Upper lobe of left lung (tissue), 6 donors: ENCODE data around the gene TENM4. TPM values are rescaled to one million over a fixed set of nuclear protein-coding genes. Genes with fewer than 3 reads are reported as not detected.

Source experiments
- ATAC-seq, 2 donors: fragments of 200-7000 bp; cut with Tn5 transposase; one replicate each; pipeline ENCODE4 v1.9.1; 2022; ENCODE audit warnings: mild to moderate bottlenecking in 2 of 2, moderate library complexity in 2 of 2; ENCODE audit not compliant: low FRiP score in 2 of 2
- DNase-seq, 2 donors: peaks; one replicate each; pipeline ENCODE4 v3.0.0-alpha.2; 2019 to 2020
- H3K27ac ChIP-seq, 4 donors: fragments of 200-600 bp; sonication (generic); one replicate each; pipeline ENCODE4 v1.5.1; 2016 to 2019
- H3K27me3 ChIP-seq, 4 donors: fragments of 200-600 bp; sonication (generic); one replicate each; pipeline ENCODE4 v1.5.1; 2017 to 2019
- H3K36me3 ChIP-seq, 4 donors: fragments of 200-600 bp; sonication (generic); one replicate each; pipeline ENCODE4 v1.5.1; 2016 to 2019
- H3K4me1 ChIP-seq, 4 donors: fragments of 200-600 bp; sonication (generic); one replicate each; pipeline ENCODE4 v1.5.1; 2018 to 2019
- H3K4me3 ChIP-seq, 4 donors: fragments of 200-600 bp; sonication (generic); one replicate each; pipeline ENCODE4 v1.5.1; 2017 to 2019; ENCODE audit warnings: mild to moderate bottlenecking in 2 of 4, moderate library complexity in 1 of 4
- H3K9me3 ChIP-seq, 4 donors: fragments of 200-600 bp; sonication (generic); one replicate each; pipeline ENCODE4 v1.5.1; 2018 to 2019
- CTCF ChIP-seq, 6 experiments: fragments of 450-650 bp in 4 of 6; fragments of 200-600 bp in 2 of 6; sonication (generic) in 2 of 6; IDR thresholded peaks; one replicate each; pipeline ENCODE4 v1.5.1; 2016 to 2019; ENCODE audit warnings: antibody characterized with exemption in 6 of 6
- EP300 ChIP-seq, 4 donors: sonication (generic); formaldehyde crosslinking; IDR thresholded peaks; one replicate each; pipeline ENCODE4 v1.5.1; 2017; ENCODE audit warnings: antibody characterized with exemption in 4 of 4, control low read depth in 2 of 4
- POLR2A ChIP-seq, 4 donors: fragments of 450-650 bp; IDR thresholded peaks; one replicate each; pipeline ENCODE4 v1.5.1; 2016 to 2017; ENCODE audit warnings: antibody characterized with exemption in 4 of 4, mild to moderate bottlenecking in 2 of 4
- POLR2AphosphoS5 ChIP-seq, 2 donors: sonication (generic); formaldehyde crosslinking; IDR thresholded peaks; one replicate each; pipeline ENCODE4 v1.5.1; 2017; ENCODE audit warnings: antibody characterized with exemption in 2 of 2
- WGBS, 2 donors: methylation state at CpG; one replicate each; pipeline ENCODE4 v1.1.5; 2017 to 2018; 5-methylcytosine and 5-hydroxymethylcytosine counted together
- total RNA-seq, 6 donors: library from RNA; depleted of rRNA in 4 of 6; stranded (reverse); fragments of >200 nt in 4 of 6; gene quantifications; one replicate each; pipeline versions ENCODE4 v1.1.0 to v1.2.1, GENCODE V29; 2016 to 2021
- donor health status: DM: no; HTN: no; CAD: no; lungs with moderate emphysema.
- donor health status: DM: no; HTN: yes; CAD: no; lungs with severe emphysema.

TENM4 gene
- total RNA-seq, 6 donors from 2014 or later = 0.11 to 20.0 (median 3.7) TPM

- Histone ChIP-seq H3K36me3 (no peaks in the 10 kb centered on the region), H3K4me1 (no peaks in the 10 kb centered on the region), H3K27ac (no peak overlapping the region), H3K27me3 (no peaks in the 10 kb centered on the region), H3K9me3 (no peaks in the 10 kb centered on the region), H3K4me3 (no peak overlapping the region)
- no peak for ATAC-seq
- 78 to 100% methylated on average over 1 of the region's 1 CpG for WGBS, 2 donors
- TF ChIP-seq EP300 (IDR thresholded peaks at IDR 0.05) (no peak), POLR2AphosphoS5 (IDR thresholded peaks at IDR 0.05) (no peak), POLR2A (IDR thresholded peaks at IDR 0.05) (no peak), CTCF (IDR thresholded peaks at IDR 0.05) (no peak)
- DNase-seq = no peak
Measured at GRCh38 chr11:79403839-79404238, 37.0 kb downstream of the TENM4 start.

- WGBS, 2 donors = 82% methylated on average over 3 of the region's 3 CpGs
- no peak for DNase-seq
- no peaks in the 10 kb centered on the region for H3K27me3 ChIP-seq
- no peaks in the 10 kb centered on the region for H3K4me1 ChIP-seq
- H3K27ac ChIP-seq = no peak overlapping the region
- H3K36me3 ChIP-seq = no peaks in the 10 kb centered on the region
- TF ChIP-seq POLR2AphosphoS5 (IDR thresholded peaks at IDR 0.05) (no peak), EP300 (IDR thresholded peaks at IDR 0.05) (no peak), CTCF (IDR thresholded peaks at IDR 0.05) (no peak), POLR2A (IDR thresholded peaks at IDR 0.05) (no peak)
- H3K4me3 ChIP-seq = no peak overlapping the region
- no peak for ATAC-seq
- no peaks in the 10 kb centered on the region for H3K9me3 ChIP-seq
Measured at GRCh38 chr11:79402912-79403311, 37.9 kb downstream of the TENM4 start.

DNA sequence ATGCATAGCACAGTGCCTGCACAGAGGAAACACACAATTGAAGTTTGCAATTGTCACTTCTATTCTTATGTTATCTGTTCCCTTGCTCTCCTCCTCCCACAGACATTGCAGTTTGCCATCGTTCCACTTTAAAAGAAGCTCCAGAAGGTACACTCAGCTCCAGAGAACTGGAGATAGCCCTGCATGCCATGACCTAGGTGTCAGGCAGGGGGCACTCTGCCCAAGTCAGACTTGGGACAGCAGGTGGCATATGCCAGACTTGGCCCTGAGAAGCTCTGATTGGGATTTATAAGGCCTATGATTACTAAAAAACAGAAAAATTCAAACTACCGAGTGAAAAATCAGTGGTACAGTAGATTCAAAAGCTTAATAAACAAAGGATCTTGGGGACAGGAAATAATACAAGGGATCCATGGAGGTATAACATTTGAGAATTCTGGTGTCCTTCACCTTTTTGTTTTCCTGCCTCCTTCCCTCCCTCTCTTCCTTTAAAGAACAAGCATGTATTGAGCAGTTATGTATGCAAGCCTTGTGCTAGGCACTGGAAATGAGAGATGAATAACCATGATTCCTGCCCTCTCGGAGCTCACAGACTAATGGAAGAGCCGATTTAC, 40.0 kb downstream of the TENM4 start:
- no peaks in the 10 kb centered on the region for H3K27me3 ChIP-seq
- H3K9me3 ChIP-seq = no peaks in the 10 kb centered on the region
- H3K36me3 ChIP-seq = no peaks in the 10 kb centered on the region
- DNase-seq = no peak
- ATAC-seq = peak in 1 of 2 donors; percentile 69
- WGBS, 2 donors = 70 to 80% methylated on average over 4 of the region's 4 CpGs
- no peak overlapping the region for H3K27ac ChIP-seq
- no peak overlapping the region for H3K4me3 ChIP-seq
- TF ChIP-seq CTCF (IDR thresholded peaks at IDR 0.05) (peak in 5 of 6 experiments; percentile 22 to 59 (median 33)), POLR2A (IDR thresholded peaks at IDR 0.05) (no peak)
- no peaks in the 10 kb centered on the region for H3K4me1 ChIP-seq

DNA sequence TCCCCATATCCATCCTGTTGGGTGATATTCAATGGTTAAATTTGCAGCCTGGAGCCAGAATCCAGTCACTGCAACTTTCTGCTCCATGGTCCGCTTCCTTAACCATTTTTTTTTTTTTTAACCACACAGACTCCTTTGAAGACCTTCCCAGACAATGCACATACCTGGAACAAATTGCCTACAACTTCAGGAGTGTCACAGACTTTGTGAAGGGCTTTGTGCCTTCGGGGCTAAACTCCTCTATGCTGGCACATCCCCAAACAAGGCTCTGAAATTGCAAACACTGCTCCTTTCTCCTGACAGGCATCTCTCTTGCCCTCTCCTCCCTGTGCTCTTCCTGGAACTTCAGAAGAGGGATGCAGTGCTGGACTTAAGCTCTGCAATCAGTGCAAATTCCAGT, 40.6 kb downstream of the TENM4 start:
- DNase-seq = no peak
- Histone ChIP-seq H3K27me3 (no peaks in the 10 kb centered on the region), H3K9me3 (no peaks in the 10 kb centered on the region), H3K36me3 (no peaks in the 10 kb centered on the region), H3K4me1 (no peaks in the 10 kb centered on the region), H3K27ac (no peak overlapping the region), H3K4me3 (no peak overlapping the region)
- TF ChIP-seq CTCF (IDR thresholded peaks at IDR 0.05) (no peak), POLR2AphosphoS5 (IDR thresholded peaks at IDR 0.05) (no peak), EP300 (IDR thresholded peaks at IDR 0.05) (no peak), POLR2A (IDR thresholded peaks at IDR 0.05) (no peak)
- ATAC-seq = no peak
- 46 to 51% methylated on average over 2 of the region's 2 CpGs for WGBS, 2 donors

- H3K9me3 ChIP-seq = no peaks in the 10 kb centered on the region
- DNase-seq = no peak
- no peaks in the 10 kb centered on the region for H3K27me3 ChIP-seq
- H3K4me1 ChIP-seq = no peaks in the 10 kb centered on the region
- TF ChIP-seq EP300 (IDR thresholded peaks at IDR 0.05) = no peak
- TF ChIP-seq POLR2A (IDR thresholded peaks at IDR 0.05) = no peak
- TF ChIP-seq CTCF (IDR thresholded peaks at IDR 0.05) = no peak
- TF ChIP-seq POLR2AphosphoS5 (IDR thresholded peaks at IDR 0.05) = no peak
- no peak overlapping the region for H3K27ac ChIP-seq
- no peaks in the 10 kb centered on the region for H3K36me3 ChIP-seq
- WGBS, 2 donors = 91 to 100% methylated on average over 1 of the region's 1 CpG
- no peak overlapping the region for H3K4me3 ChIP-seq
- no peak for ATAC-seq
Measured at GRCh38 chr11:79397252-79397651, 43.6 kb downstream of the TENM4 start.
